ENCODE results near the gene ELMO1. TPM values are rescaled to one million over a fixed set of nuclear protein-coding genes. Genes with fewer than 3 reads are reported as not detected.

Gene ELMO1
- polyA plus RNA-seq, 2 of the 4 experiments (the other 2 are of a cell fraction): 2.3 to 6.1 TPM

GRCh38 chr7:36838616-36839225 is 609.9 kb downstream of the ELMO1 start:
- H3K4me3 ChIP-seq: no peak overlapping the region
- H3K27ac ChIP-seq: no peak overlapping the region
- H3K9me3 ChIP-seq: no peaks in the 10 kb centered on the region
- CTCF ChIA-PET: no interaction called here
- WGBS (ENCODE audit: missing lambda C conversion rate): 46% methylated on average over 9 of the region's 9 CpGs
- no peak overlapping the region for H3K4me2 ChIP-seq
- FAIRE-seq: no peak
- ATAC-seq: no peak
- POLR2A ChIA-PET: no interaction called here
- DNase-seq (ENCODE audit: low read depth in 1 of 2, low spot score in 1 of 2): no peak
- H3K4me1 ChIP-seq: no peaks in the 10 kb centered on the region
- TF ChIP-seq CEBPB (IDR thresholded peaks at IDR 0.05): no peak
- TF ChIP-seq FOSL2 (IDR thresholded peaks at IDR 0.05): no peak
- TF ChIP-seq FOSL2 (CRISPR knock-in tag; IDR thresholded peaks at IDR 0.05): no peak
- TF ChIP-seq PHF8 (IDR thresholded peaks at IDR 0.05; ENCODE audit: borderline replicate concordance, low read depth): no peak
- no peak for TF ChIP-seq NR3C1 (IDR thresholded peaks at IDR 0.05)

- WGBS (ENCODE audit: missing lambda C conversion rate): 25% methylated on average over 2 of the region's 2 CpGs
Observed at GRCh38 chr7:36831049-36831448, 617.6 kb downstream of the ELMO1 start.

GRCh38 chr7:36827726-36828703 is 620.6 kb downstream of the ELMO1 start:
- 23% methylated on average over 8 of the region's 8 CpGs for WGBS (ENCODE audit: missing lambda C conversion rate)
- no peak overlapping the region for H3K27ac ChIP-seq
- no peaks in the 10 kb centered on the region for H3K9me3 ChIP-seq
- ATAC-seq (no peak), DNase-seq (ENCODE audit: low read depth in 1 of 2, low spot score in 1 of 2) (no peak), FAIRE-seq (no peak)
- H3K4me1 ChIP-seq: no peaks in the 10 kb centered on the region
- POLR2A ChIA-PET: no interaction called here
- TF ChIP-seq POLR2AphosphoS2 (conservative IDR thresholded peaks at IDR 0.05; ENCODE audit: low read length) (no peak), TFCP2L1 (CRISPR knock-in tag; IDR thresholded peaks at IDR 0.05) (no peak), RAD21 (conservative IDR thresholded peaks at IDR 0.05 in 1 of 2, IDR thresholded peaks at IDR 0.05 in 1 of 2) (no peak), PBX3 (IDR thresholded peaks at IDR 0.05) (no peak), CBX8 (IDR thresholded peaks at IDR 0.05) (no peak), FOSL2 (IDR thresholded peaks at IDR 0.05) (no peak), FOSL2 (CRISPR knock-in tag; IDR thresholded peaks at IDR 0.05) (no peak), RNF2 (IDR thresholded peaks at IDR 0.05; ENCODE audit: borderline replicate concordance, low read depth) (no peak), CHD4 (IDR thresholded peaks at IDR 0.05; ENCODE audit: borderline replicate concordance) (no peak), ESRRA (IDR thresholded peaks at IDR 0.05; ENCODE audit: borderline replicate concordance, low read length) (no peak), E2F6 (IDR thresholded peaks at IDR 0.05; ENCODE audit: borderline replicate concordance, low read depth) (no peak), RCOR1 (IDR thresholded peaks at IDR 0.05; ENCODE audit: low read depth, low read length) (no peak), HOXB5 (CRISPR knock-in tag; IDR thresholded peaks at IDR 0.05) (no peak)
- CTCF ChIA-PET: interaction anchor here (0.9 kb wide), 1 partner anchor 89 kb away, joined by 3 read pairs; no protein-coding TSS in a partner anchor
- H3K4me2 ChIP-seq: no peak overlapping the region
- no peak overlapping the region for H3K4me3 ChIP-seq

More at GRCh38 chr7:36831049-36831448, 617.6 kb downstream of the ELMO1 start:
- Histone ChIP-seq H3K4me3 (no peak overlapping the region), H3K27ac (no peak overlapping the region), H3K4me2 (no peak overlapping the region), H3K4me1 (no peaks in the 10 kb centered on the region), H3K9me3 (no peaks in the 10 kb centered on the region)
- no peak for DNase-seq (ENCODE audit: low read depth in 1 of 2, low spot score in 1 of 2)
- POLR2A ChIA-PET: no interaction called here
- no peak for FAIRE-seq
- ATAC-seq: no peak
- CTCF ChIA-PET: no interaction called here
- TF ChIP-seq CHD4 (IDR thresholded peaks at IDR 0.05; ENCODE audit: borderline replicate concordance): no peak
- TF ChIP-seq CTCF (IDR thresholded peaks at IDR 0.05): no peak
- no peak for TF ChIP-seq HOXB5 (CRISPR knock-in tag; IDR thresholded peaks at IDR 0.05)
- TF ChIP-seq EHF (CRISPR knock-in tag; IDR thresholded peaks at IDR 0.05): no peak
- no peak for TF ChIP-seq JUNB (IDR thresholded peaks at IDR 0.05)
- TF ChIP-seq MAFK (IDR thresholded peaks at IDR 0.05; ENCODE audit: partially characterized antibody): no peak
- TF ChIP-seq PHF8 (IDR thresholded peaks at IDR 0.05; ENCODE audit: borderline replicate concordance, low read depth): no peak
- TF ChIP-seq USF2 (IDR thresholded peaks at IDR 0.05): no peak
- TF ChIP-seq MAZ (IDR thresholded peaks at IDR 0.05; ENCODE audit: borderline replicate concordance, low read depth, low read length): no peak

All from A549 (cell line).